Measurements from ENCODE around the gene SKA1.
"Not testable (repeated sequence)": the region's sequence is repeated elsewhere in the genome, so short reads cannot be mapped to it uniquely, and the experiment has no call there.

Gene SKA1

DNA sequence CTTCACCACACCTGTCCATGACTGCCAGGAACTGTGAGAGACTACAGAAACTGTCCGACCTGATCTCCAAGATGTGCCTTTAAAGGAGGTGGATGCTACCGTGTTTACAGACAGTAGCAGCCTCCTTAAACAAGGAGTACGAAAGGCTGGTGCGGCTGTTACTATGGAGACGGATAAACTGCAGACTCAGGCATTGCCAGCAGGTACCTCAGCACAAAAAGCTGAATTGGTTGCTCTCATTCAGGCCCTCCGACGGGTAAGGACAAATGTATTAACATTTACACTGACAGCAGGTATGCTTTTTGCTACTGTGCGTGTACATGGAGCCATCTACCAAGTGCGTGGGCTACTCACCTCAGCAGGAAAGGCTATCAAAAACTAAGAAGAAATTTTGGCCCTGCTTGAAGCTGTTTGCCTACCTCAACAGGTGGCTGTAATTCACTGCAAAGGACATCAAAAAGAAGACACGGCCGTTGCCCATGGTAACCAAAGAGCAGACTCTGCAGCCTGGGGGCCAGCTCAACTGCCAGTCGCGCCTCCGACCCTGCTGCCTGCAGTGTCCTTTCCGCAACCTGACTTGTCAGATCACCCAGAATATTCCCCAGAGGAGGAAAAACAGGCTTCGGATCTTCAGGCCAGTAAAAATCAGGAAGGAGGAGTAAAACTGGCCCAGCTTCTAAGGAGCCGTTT, 30.9 kb downstream of the SKA1 start:
- Histone ChIP-seq H3K27ac (ENCODE audit: low read depth, low read length) (no peak overlapping the region), H3K9ac (ENCODE audit: low read length) (no peak overlapping the region), H3K4me3 (ENCODE audit: low read depth, low read length) (no peak overlapping the region), H3K27me3 (ENCODE audit: control insufficient read depth, insufficient read depth, low read length) (peaks cover 30% of the 10 kb centered on the region), H3K4me1 (ENCODE audit: control insufficient read depth, insufficient read depth, low read length) (peaks cover 63% of the 10 kb centered on the region), H3K36me3 (ENCODE audit: control insufficient read depth, insufficient read depth, low read length) (no peaks in the 10 kb centered on the region), H3K9me3 (ENCODE audit: control insufficient read depth, insufficient read depth, low read depth, low read length) (no peaks in the 10 kb centered on the region)

DNA sequence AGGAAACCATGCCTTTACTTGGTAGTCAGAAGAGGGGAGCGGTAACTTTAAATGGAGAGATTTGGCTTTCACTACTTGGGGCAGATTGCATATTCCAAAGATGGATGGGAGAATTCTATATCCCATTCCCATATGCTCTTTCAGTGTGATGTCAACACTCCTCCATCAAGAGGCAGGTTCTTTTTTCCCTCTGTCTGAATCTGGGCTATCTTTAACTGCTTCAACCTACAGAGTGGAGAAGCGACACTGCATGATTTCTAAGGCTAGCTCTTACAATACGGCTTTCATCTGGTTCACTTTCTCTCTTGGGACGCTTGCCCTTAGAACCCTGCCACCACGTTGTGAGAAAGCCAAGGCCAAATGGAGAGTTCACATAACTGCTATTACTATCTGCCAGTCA, 34.4 kb downstream of the SKA1 start:
- Histone ChIP-seq H3K27me3 (ENCODE audit: control insufficient read depth, insufficient read depth, low read length) (peaks cover 3% of the 10 kb centered on the region; the same call in 1 of the 2 replicates), H3K27ac (ENCODE audit: low read depth, low read length) (no peak overlapping the region), H3K36me3 (ENCODE audit: control insufficient read depth, insufficient read depth, low read length) (no peaks in the 10 kb centered on the region)

DNA sequence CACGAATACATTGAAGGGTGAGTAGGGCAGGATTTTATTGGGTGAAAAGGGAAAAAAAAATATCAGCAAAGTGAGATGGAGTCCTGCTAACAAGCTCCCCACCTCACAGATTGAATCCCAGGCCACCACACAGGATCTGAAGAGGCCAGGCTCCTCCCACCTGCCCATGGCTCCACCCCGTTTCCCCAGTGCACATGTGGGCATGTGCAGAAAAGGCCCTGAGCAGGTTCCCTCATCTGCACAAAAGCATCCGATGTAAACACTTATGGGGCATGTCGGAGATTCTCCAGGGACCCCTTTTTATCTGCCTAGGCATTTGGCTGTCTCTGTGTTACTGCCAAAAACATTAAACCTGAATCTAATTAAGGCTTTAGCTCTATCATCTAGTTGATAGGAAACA, 35.2 kb downstream of the SKA1 start:
- Histone ChIP-seq H3K4me1 (ENCODE audit: control insufficient read depth, insufficient read depth, low read length) (peaks cover 34% of the 10 kb centered on the region), H3K4me3 (ENCODE audit: low read depth, low read length) (no peak overlapping the region), H3K9me3 (ENCODE audit: control insufficient read depth, insufficient read depth, low read depth, low read length) (no peaks in the 10 kb centered on the region; the same call in 1 of the 2 replicates), H3K27ac (ENCODE audit: low read depth, low read length) (no peak overlapping the region), H3K36me3 (ENCODE audit: control insufficient read depth, insufficient read depth, low read length) (no peaks in the 10 kb centered on the region), H3K9ac (ENCODE audit: low read length) (no peak overlapping the region), H3K27me3 (ENCODE audit: control insufficient read depth, insufficient read depth, low read length) (no peaks in the 10 kb centered on the region)

More for the DNA sequence above, 34.4 kb downstream of the SKA1 start:
- Histone ChIP-seq H3K9me3 (ENCODE audit: control insufficient read depth, insufficient read depth, low read depth, low read length) (no peaks in the 10 kb centered on the region; the same call in 1 of the 2 replicates), H3K4me3 (ENCODE audit: low read depth, low read length) (no peak overlapping the region), H3K9ac (ENCODE audit: low read length) (no peak overlapping the region), H3K4me1 (ENCODE audit: control insufficient read depth, insufficient read depth, low read length) (peaks cover 39% of the 10 kb centered on the region)

- no peak overlapping the region for H3K4me3 ChIP-seq (ENCODE audit: low read depth, low read length)
- H3K9me3 ChIP-seq (ENCODE audit: control insufficient read depth, insufficient read depth, low read depth, low read length), result no peaks in the 10 kb centered on the region; the same call in 1 of the 2 replicates
- no peaks in the 10 kb centered on the region for H3K27me3 ChIP-seq (ENCODE audit: control insufficient read depth, insufficient read depth, low read length)
- no peak overlapping the region for H3K27ac ChIP-seq (ENCODE audit: low read depth, low read length)
- H3K36me3 ChIP-seq (ENCODE audit: control insufficient read depth, insufficient read depth, low read length), result no peaks in the 10 kb centered on the region
- H3K9ac ChIP-seq (ENCODE audit: low read length), result no peak overlapping the region
- H3K4me1 ChIP-seq (ENCODE audit: control insufficient read depth, insufficient read depth, low read length), result peaks cover 28% of the 10 kb centered on the region
Measured at GRCh38 chr18:50410894-50411293, 36.0 kb downstream of the SKA1 start.

- H3K27me3 ChIP-seq (ENCODE audit: control insufficient read depth, insufficient read depth, low read length); H3K4me1 ChIP-seq (ENCODE audit: control insufficient read depth, insufficient read depth, low read length); H3K27ac ChIP-seq (ENCODE audit: low read depth, low read length); H3K36me3 ChIP-seq (ENCODE audit: control insufficient read depth, insufficient read depth, low read length); H3K9ac ChIP-seq (ENCODE audit: low read length); H3K4me3 ChIP-seq (ENCODE audit: low read depth, low read length): not testable (repeated sequence)
- H3K9me3 ChIP-seq (ENCODE audit: control insufficient read depth, insufficient read depth, low read depth, low read length), result peaks cover 32% of the 10 kb centered on the region
Measured at GRCh38 chr18:50416832-50417231, 42.0 kb downstream of the SKA1 start.

DNA sequence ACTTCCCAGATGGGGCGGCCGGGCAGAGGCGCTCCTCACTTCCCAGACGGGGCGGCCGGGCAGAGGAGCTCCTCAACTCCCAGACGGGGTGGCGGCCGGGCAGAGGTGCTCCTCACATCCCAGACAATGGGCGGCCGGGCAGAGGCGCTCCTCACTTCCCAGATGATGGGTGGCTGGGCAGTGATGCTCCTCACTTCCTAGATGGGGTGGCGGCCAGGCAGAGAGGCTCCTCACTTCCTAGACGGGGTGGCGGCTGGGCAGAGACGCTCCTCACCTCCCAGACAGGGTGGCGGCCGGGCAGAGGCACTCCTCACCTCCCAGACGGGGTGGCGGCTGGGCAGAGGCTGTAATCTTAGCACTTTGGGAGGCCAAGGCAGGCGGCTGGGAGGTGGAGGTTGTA, 42.9 kb downstream of the SKA1 start:
- H3K36me3 ChIP-seq (ENCODE audit: control insufficient read depth, insufficient read depth, low read length); H3K4me3 ChIP-seq (ENCODE audit: low read depth, low read length); H3K4me1 ChIP-seq (ENCODE audit: control insufficient read depth, insufficient read depth, low read length); H3K27me3 ChIP-seq (ENCODE audit: control insufficient read depth, insufficient read depth, low read length); H3K9ac ChIP-seq (ENCODE audit: low read length); H3K27ac ChIP-seq (ENCODE audit: low read depth, low read length): not testable (repeated sequence)
- H3K9me3 ChIP-seq (ENCODE audit: control insufficient read depth, insufficient read depth, low read depth, low read length), result peaks cover 32% of the 10 kb centered on the region

DNA sequence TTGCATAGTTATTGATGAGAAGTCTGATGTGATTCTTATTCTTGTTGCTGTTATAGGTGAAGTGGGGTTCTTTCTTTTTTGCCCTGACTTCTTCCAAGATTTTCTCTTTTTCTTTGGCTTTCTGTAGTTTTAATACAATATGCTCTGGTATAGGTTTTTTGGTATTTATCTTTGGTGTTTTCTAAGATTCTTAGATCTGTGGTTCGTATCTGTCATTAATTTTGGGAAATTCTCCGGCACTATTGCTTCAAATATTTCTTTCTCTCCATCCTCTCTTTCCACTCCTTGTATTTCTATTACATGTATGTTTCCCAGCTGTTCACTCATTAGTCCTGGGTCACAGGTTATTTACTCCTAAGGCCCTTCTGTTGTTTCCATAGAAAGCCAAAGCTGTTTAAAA, 43.8 kb downstream of the SKA1 start:
- peaks cover 34% of the 10 kb centered on the region for H3K9me3 ChIP-seq (ENCODE audit: control insufficient read depth, insufficient read depth, low read depth, low read length)
- no peaks in the 10 kb centered on the region for H3K36me3 ChIP-seq (ENCODE audit: control insufficient read depth, insufficient read depth, low read length)
- H3K9ac ChIP-seq (ENCODE audit: low read length), result no peak overlapping the region

GRCh38 chr18:50422286-50422898, 47.5 kb downstream of the SKA1 start:
- Histone ChIP-seq H3K9me3 (ENCODE audit: control insufficient read depth, insufficient read depth, low read depth, low read length) (peaks cover 45% of the 10 kb centered on the region), H3K9ac (ENCODE audit: low read length) (no peak overlapping the region), H3K4me1 (ENCODE audit: control insufficient read depth, insufficient read depth, low read length) (no peaks in the 10 kb centered on the region), H3K27ac (ENCODE audit: low read depth, low read length) (no peak overlapping the region), H3K4me3 (ENCODE audit: low read depth, low read length) (no peak overlapping the region), H3K27me3 (ENCODE audit: control insufficient read depth, insufficient read depth, low read length) (no peaks in the 10 kb centered on the region), H3K36me3 (ENCODE audit: control insufficient read depth, insufficient read depth, low read length) (no peaks in the 10 kb centered on the region)

More for the DNA sequence above, 43.8 kb downstream of the SKA1 start:
- Histone ChIP-seq H3K27ac (ENCODE audit: low read depth, low read length) (no peak overlapping the region), H3K4me3 (ENCODE audit: low read depth, low read length) (no peak overlapping the region), H3K27me3 (ENCODE audit: control insufficient read depth, insufficient read depth, low read length) (no peaks in the 10 kb centered on the region), H3K4me1 (ENCODE audit: control insufficient read depth, insufficient read depth, low read length) (no peaks in the 10 kb centered on the region)

- H3K36me3 ChIP-seq (ENCODE audit: control insufficient read depth, insufficient read depth, low read length), result no peaks in the 10 kb centered on the region
- peaks cover 25% of the 10 kb centered on the region for H3K9me3 ChIP-seq (ENCODE audit: control insufficient read depth, insufficient read depth, low read depth, low read length)
- no peaks in the 10 kb centered on the region for H3K27me3 ChIP-seq (ENCODE audit: control insufficient read depth, insufficient read depth, low read length)
- H3K4me1 ChIP-seq (ENCODE audit: control insufficient read depth, insufficient read depth, low read length), result no peaks in the 10 kb centered on the region; the same call in 1 of the 2 replicates
- H3K4me3 ChIP-seq (ENCODE audit: low read depth, low read length), result no peak overlapping the region
- H3K27ac ChIP-seq (ENCODE audit: low read depth, low read length), result no peak overlapping the region
- no peak overlapping the region for H3K9ac ChIP-seq (ENCODE audit: low read length)
Measured at GRCh38 chr18:50424877-50425690, 50.2 kb downstream of the SKA1 start.

DNA sequence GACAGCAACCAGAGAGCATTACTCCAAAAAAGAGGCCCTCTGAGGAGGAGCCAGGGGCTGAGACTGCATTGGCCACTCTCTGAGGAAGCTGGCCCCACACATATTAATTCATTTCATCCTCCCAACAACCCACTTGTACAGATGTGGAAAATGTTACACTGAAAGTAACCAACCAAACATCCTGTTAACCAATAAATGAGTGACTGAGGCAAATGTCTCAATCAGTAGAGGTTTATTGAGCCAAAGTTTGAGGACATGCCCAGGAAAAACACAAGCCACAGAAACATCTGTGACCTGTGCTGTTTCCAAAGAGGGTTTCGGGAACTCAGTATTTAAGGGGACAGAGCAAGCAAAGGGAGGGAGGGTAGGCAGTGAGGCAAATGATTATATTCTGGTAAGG, 53.0 kb downstream of the SKA1 start:
- Histone ChIP-seq H3K9ac (ENCODE audit: low read length) (no peak overlapping the region), H3K4me1 (ENCODE audit: control insufficient read depth, insufficient read depth, low read length) (no peaks in the 10 kb centered on the region; the same call in 1 of the 2 replicates), H3K27me3 (ENCODE audit: control insufficient read depth, insufficient read depth, low read length) (no peaks in the 10 kb centered on the region), H3K36me3 (ENCODE audit: control insufficient read depth, insufficient read depth, low read length) (no peaks in the 10 kb centered on the region), H3K9me3 (ENCODE audit: control insufficient read depth, insufficient read depth, low read depth, low read length) (peaks cover 18% of the 10 kb centered on the region), H3K4me3 (ENCODE audit: low read depth, low read length) (no peak overlapping the region), H3K27ac (ENCODE audit: low read depth, low read length) (no peak overlapping the region)
